PC-3 (cell line): ENCODE data around the gene PHF8. TPM values are rescaled to one million over a fixed set of nuclear protein-coding genes. Genes with fewer than 3 reads are reported as not detected.

Source experiments
- ATAC-seq: fragments of 200-7000 bp; cut with Tn5 transposase; 2 replicates; pipeline ENCODE4 v1.9.1; 2020; ENCODE audit warnings: mild to moderate bottlenecking, moderate library complexity
- BruUV-seq: library from RNA; stranded (reverse); fragments of 400-500 nt; replicated peaks from 2 replicates; lab custom pipeline; 2021; lab: Mats Ljungman, UMichigan
- CTCF ChIA-PET: fragments of 300-600 bp; sonication (Branson Sonifier 250); formaldehyde crosslinking; loops from one replicate; lab custom pipeline; 2022; ENCODE audit warnings: antibody characterized with exemption; lab: Charles Lee
- POLR2A ChIA-PET: fragments of 300-600 bp; sonication (Branson Sonifier 250); formaldehyde crosslinking; loops from one replicate; lab custom pipeline; 2022; ENCODE audit warnings: antibody characterized with exemption; ENCODE audit not compliant: unreplicated experiment; lab: Charles Lee
- DNase-seq: peaks from one replicate; pipeline ENCODE4 v3.0.0-alpha.2; 2015
- H2AFZ ChIP-seq: fragments of 300-600 bp; sonication (generic); 2 replicates; pipeline ENCODE4 v1.6.0; 2016; ENCODE audit warnings: antibody characterized with exemption, low read length
- H3F3A ChIP-seq: fragments of 300-600 bp; sonication (generic); one replicate; pipeline ENCODE4 v1.6.0; 2017; ENCODE audit warnings: antibody characterized with exemption, low read length, control low read depth, mild to moderate bottlenecking; ENCODE audit not compliant: unreplicated experiment
- H3K27ac ChIP-seq: fragments of 300-600 bp; sonication (generic); 2 replicates; pipeline ENCODE4 v1.5.1; 2016; ENCODE audit warnings: mild to moderate bottlenecking, low read length
- H3K27me3 ChIP-seq: fragments of 300-600 bp; sonication (generic); 2 replicates; pipeline ENCODE4 v1.6.1; 2016; ENCODE audit warnings: low read length, mixed read lengths
- H3K36me3 ChIP-seq: fragments of 300-600 bp; sonication (generic); 2 replicates; pipeline ENCODE4 v1.6.1; 2016; ENCODE audit warnings: low read depth, mixed run types, low read length, mixed read lengths
- H3K4me1 ChIP-seq: fragments of 300-600 bp; sonication (generic); 2 replicates; pipeline ENCODE4 v1.5.1; 2016; ENCODE audit warnings: low read length; ENCODE audit not compliant: insufficient read depth
- H3K4me2 ChIP-seq: fragments of 300-600 bp; sonication (generic); 2 replicates; pipeline ENCODE4 v1.6.0; 2016; ENCODE audit warnings: low read length
- H3K4me3 ChIP-seq: fragments of 300-600 bp; sonication (generic); 2 replicates; pipeline ENCODE4 v1.5.1; 2016; ENCODE audit warnings: mild to moderate bottlenecking, low read length, mixed read lengths
- H3K79me2 ChIP-seq: fragments of 300-600 bp; sonication (generic); 2 replicates; pipeline ENCODE4 v1.6.1; 2017; ENCODE audit warnings: low read length, mixed read lengths
- H3K9ac ChIP-seq: fragments of 300-600 bp; sonication (generic); 2 replicates; pipeline ENCODE4 v1.6.0; 2016; ENCODE audit warnings: mild to moderate bottlenecking, low read length
- H3K9me2 ChIP-seq: fragments of 300-600 bp; sonication (generic); replicated peaks from 2 replicates; pipeline ENCODE4 v1.6.1; 2016; ENCODE audit warnings: mixed run types, low read length, mixed read lengths
- H3K9me3 ChIP-seq: fragments of 300-600 bp; sonication (generic); 2 replicates; pipeline ENCODE4 v1.6.1; 2016; ENCODE audit warnings: low read length, mixed read lengths
- H4K20me1 ChIP-seq: fragments of 300-600 bp; sonication (generic); 2 replicates; pipeline ENCODE4 v1.6.1; 2016; ENCODE audit warnings: low read length, mixed read lengths
- EZH2 ChIP-seq: fragments of 300-600 bp; sonication (generic); IDR thresholded peaks from one replicate; pipeline ENCODE4 v1.6.1; 2017; ENCODE audit warnings: antibody characterized with exemption, mild to moderate bottlenecking, low read length; ENCODE audit not compliant: unreplicated experiment
- EZH2phosphoT487 ChIP-seq: fragments of 300-600 bp; sonication (generic); IDR thresholded peaks from 2 replicates; pipeline ENCODE4 v1.6.1; 2018; ENCODE audit warnings: mild to moderate bottlenecking, antibody characterized with exemption, low read length, borderline replicate concordance
- intact Hi-C: fragments of 100-400 bp; cut with micrococcal nuclease; formaldehyde crosslinking; loops from 2 replicates; pipeline ENCODE4 v1.9.0; 2023
- total RNA-seq: library from RNA; depleted of rRNA; stranded (reverse); fragments of >200 nt; gene quantifications from 2 replicates; pipeline ENCODE4 v1.2.3, GENCODE V29; 2014
- TF ChIP-seq, protein P1 (sequence below): fragments of 300-600 bp; sonication (generic); conservative IDR thresholded peaks from 2 replicates; pipeline ENCODE4 v1.5.1; 2017; ENCODE audit warnings: antibody characterized with exemption, low read depth, mild to moderate bottlenecking, low read length

The PHF8 gene
- total RNA-seq, 1 experiment from 2014 or later, result 19.4 TPM

DNA sequence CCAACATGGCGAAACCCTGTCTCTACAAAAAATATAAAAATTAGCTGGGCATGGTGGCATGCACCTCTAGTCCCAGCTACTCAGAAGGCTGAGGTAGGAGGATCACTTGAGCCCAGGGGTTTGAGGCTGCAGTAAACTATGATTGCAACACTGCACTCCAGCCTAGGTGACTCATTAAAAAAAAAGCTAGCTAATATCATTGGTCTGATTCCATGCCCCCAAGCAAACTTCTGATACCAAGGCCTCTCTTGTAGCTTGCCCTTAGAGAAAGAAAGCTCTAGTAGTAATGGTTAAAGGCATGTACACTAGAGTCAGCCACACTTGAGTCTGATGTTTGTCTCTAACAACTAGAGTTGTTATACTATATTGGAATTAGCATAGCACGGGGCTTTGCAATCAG is 32.6 kb upstream of the PHF8 start:
- peaks cover 7% of the 10 kb centered on the region for H3K4me1 ChIP-seq
- no peak overlapping the region for H3K9ac ChIP-seq
- H3K27me3 ChIP-seq, result no peaks in the 10 kb centered on the region
- H2AFZ ChIP-seq, result no peak overlapping the region
- intact Hi-C loops, result no loop called here
- peak overlapping the region; percentile 11; the same call in 1 of the 2 replicates for H3K4me2 ChIP-seq
- peak; percentile 73 for ATAC-seq
- H3K27ac ChIP-seq, result no peak overlapping the region
- no peaks in the 10 kb centered on the region for H3K36me3 ChIP-seq
- CTCF ChIA-PET, result no interaction called here
- no peaks in the 10 kb centered on the region for H3K9me3 ChIP-seq
- no peaks in the 10 kb centered on the region for H3K79me2 ChIP-seq
- POLR2A ChIA-PET, result no interaction called here
- DNase-seq, result peak; percentile 82
- no peaks in the 10 kb centered on the region for H4K20me1 ChIP-seq
- TF ChIP-seq EZH2 (no peak), EZH2phosphoT487 (no peak)
- TF ChIP-seq, protein P1, sequence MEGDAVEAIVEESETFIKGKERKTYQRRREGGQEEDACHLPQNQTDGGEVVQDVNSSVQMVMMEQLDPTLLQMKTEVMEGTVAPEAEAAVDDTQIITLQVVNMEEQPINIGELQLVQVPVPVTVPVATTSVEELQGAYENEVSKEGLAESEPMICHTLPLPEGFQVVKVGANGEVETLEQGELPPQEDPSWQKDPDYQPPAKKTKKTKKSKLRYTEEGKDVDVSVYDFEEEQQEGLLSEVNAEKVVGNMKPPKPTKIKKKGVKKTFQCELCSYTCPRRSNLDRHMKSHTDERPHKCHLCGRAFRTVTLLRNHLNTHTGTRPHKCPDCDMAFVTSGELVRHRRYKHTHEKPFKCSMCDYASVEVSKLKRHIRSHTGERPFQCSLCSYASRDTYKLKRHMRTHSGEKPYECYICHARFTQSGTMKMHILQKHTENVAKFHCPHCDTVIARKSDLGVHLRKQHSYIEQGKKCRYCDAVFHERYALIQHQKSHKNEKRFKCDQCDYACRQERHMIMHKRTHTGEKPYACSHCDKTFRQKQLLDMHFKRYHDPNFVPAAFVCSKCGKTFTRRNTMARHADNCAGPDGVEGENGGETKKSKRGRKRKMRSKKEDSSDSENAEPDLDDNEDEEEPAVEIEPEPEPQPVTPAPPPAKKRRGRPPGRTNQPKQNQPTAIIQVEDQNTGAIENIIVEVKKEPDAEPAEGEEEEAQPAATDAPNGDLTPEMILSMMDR, result no peak
- no peaks in the 10 kb centered on the region for H3K9me2 ChIP-seq
- no TSS peak for BruUV-seq
- H3K4me3 ChIP-seq, result no peak overlapping the region
- no peaks in the 10 kb centered on the region for H3F3A ChIP-seq

DNA sequence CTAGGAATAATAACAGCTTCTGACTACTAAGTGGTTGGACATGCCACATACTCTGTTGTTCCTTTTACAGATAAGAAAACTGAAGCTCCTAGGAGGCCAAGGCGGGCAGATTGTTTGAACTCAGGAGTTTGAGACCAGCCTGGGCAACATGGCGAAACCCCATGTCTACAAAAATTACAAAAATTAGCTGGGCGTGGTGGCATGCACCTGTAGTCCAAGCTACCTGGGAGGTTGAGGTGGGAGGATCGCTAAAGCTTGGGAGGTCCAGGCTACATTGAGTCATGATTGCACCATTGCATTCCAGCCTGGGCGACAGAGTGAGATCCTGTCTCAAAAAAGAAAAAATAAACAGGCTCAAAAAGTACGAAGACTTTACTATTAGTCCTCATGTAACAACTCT is 30.6 kb upstream of the PHF8 start:
- no peak for ATAC-seq
- H3K4me2 ChIP-seq, result no peak overlapping the region
- TF ChIP-seq, protein P1, result no peak
- no peak for TF ChIP-seq EZH2phosphoT487
- TF ChIP-seq EZH2, result no peak
- no peaks in the 10 kb centered on the region for H3K79me2 ChIP-seq
- H2AFZ ChIP-seq, result no peak overlapping the region
- no peak overlapping the region for H3K4me3 ChIP-seq
- H3K27me3 ChIP-seq, result no peaks in the 10 kb centered on the region
- no peaks in the 10 kb centered on the region for H3K9me2 ChIP-seq
- no TSS peak for BruUV-seq
- H3K27ac ChIP-seq, result no peak overlapping the region
- no peaks in the 10 kb centered on the region for H3K36me3 ChIP-seq
- H4K20me1 ChIP-seq, result no peaks in the 10 kb centered on the region
- no peak for DNase-seq
- no peak overlapping the region for H3K9ac ChIP-seq
- intact Hi-C loops, result no loop called here
- no peaks in the 10 kb centered on the region for H3K9me3 ChIP-seq
- H3K4me1 ChIP-seq, result peaks cover 7% of the 10 kb centered on the region
- POLR2A ChIA-PET, result no interaction called here
- H3F3A ChIP-seq, result no peaks in the 10 kb centered on the region
- CTCF ChIA-PET, result no interaction called here

DNA sequence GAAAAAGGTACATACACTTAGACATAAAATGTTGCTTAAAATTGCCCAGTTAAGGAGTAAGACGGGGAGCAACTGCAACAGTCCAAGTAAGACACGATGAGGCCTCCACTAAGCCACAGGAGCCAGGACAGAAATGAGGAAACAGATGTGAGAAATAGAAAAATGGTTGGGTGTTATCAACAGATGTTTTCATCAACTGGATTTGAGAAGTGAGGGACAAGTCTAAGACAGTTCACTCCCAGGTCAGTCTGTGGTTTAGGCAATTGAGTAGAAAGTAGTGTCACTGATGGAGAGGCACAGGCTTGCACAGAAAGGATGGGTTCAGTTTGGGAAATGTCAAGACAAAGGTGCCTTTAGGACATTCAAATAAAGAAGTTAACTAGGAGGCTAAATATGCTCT is 23.5 kb upstream of the PHF8 start:
- DNase-seq, result no peak
- Histone ChIP-seq H3K27ac (no peak overlapping the region), H3K4me1 (peaks cover 10% of the 10 kb centered on the region; the same call in 1 of the 2 replicates), H3K4me3 (no peak overlapping the region), H3F3A (no peaks in the 10 kb centered on the region), H2AFZ (no peak overlapping the region), H3K9me2 (no peaks in the 10 kb centered on the region), H3K9me3 (no peaks in the 10 kb centered on the region), H4K20me1 (no peaks in the 10 kb centered on the region), H3K27me3 (no peaks in the 10 kb centered on the region), H3K4me2 (no peak overlapping the region), H3K79me2 (no peaks in the 10 kb centered on the region), H3K9ac (no peak overlapping the region), H3K36me3 (no peaks in the 10 kb centered on the region)
- BruUV-seq, result no TSS peak
- TF ChIP-seq EZH2 (no peak), EZH2phosphoT487 (no peak)
- TF ChIP-seq, protein P1, result no peak
- CTCF ChIA-PET, result no interaction called here
- no peak for ATAC-seq
- POLR2A ChIA-PET, result no interaction called here
- intact Hi-C loops, result no loop called here
